Large intestine (tissue), 1 donor: ENCODE data around the gene CXorf38. TPM values are rescaled to one million over a fixed set of nuclear protein-coding genes. Genes with fewer than 3 reads are reported as not detected.

Experiments
- polyA plus RNA-seq: library from polyadenylated mRNA; unstranded; fragments of 120-200 nt; gene quantifications from one replicate; pipeline ENCODE4 v1.2.1, GENCODE V29; 2013

The CXorf38 gene
- polyA plus RNA-seq, 1 donor, result 11.5 TPM

Other genes with a start within 250 kb of the CXorf38 start
- 92.7 TPM for gene ATP6AP2, start 66.6 kb downstream of the CXorf38 start, polyA plus RNA-seq
- not detected for gene MPC1L, start 24.1 kb downstream of the CXorf38 start, polyA plus RNA-seq
- 69.1 TPM for gene MED14, start 88.0 kb upstream of the CXorf38 start, polyA plus RNA-seq